Activated effector memory CD4-positive, alpha-beta T cell treated with Interleukin-2 at 50 U/mL for 16 hours (primary cell): Measurements from ENCODE around the gene MAT2B.
"Not testable (repeated sequence)": the region's sequence is repeated elsewhere in the genome, so short reads cannot be mapped to it uniquely, and the experiment has no call there.

Experiments
- DNase-seq: peaks from one replicate; pipeline ENCODE4 v3.0.0-alpha.2; 2020

Gene MAT2B

DNA sequence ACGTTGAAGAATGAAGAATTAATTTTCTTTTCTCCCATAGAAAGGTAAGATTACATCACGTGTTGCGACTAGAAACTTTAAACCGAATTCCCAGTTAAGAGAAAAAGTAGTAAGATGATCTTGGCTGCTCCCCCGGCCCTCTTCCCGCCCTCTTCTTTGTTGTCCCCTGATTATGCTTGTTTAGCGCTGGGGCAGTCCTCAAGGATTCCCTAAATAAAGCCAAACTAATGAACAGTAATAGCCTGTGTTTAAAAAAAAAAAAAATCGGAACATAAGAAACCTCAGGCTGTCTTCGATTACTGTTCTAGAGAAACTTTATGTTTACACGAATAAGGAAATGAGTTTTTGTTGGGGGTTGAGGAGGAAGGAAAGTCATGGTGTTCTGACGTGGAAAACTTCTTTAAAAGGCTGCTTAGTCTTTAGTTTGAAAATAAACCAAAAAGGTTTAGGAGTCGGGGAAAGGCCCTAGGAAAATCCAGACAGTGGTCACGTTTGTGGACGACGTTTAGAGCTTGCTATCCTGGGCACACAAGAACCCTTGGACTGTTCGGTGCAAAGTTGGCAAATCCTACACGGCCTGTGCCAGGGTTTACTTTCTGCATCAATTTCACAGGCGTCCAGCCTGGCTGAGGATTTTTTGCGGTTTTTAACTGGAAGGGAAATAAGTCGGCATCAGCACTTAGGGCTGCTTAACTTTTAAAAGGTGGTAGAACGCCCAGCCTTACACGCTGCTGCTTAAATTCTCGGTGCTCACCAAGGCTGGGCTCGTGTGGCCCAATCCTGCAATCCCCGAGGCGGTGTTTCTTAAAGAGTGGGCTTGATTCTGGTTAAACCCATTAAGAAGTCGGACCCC is 1.1 kb upstream of the MAT2B start:
- DNase-seq: peak; percentile 27

GRCh38 chr5:163505049-163505367 is 411 bp upstream of the MAT2B start:
- no peak for DNase-seq

DNA sequence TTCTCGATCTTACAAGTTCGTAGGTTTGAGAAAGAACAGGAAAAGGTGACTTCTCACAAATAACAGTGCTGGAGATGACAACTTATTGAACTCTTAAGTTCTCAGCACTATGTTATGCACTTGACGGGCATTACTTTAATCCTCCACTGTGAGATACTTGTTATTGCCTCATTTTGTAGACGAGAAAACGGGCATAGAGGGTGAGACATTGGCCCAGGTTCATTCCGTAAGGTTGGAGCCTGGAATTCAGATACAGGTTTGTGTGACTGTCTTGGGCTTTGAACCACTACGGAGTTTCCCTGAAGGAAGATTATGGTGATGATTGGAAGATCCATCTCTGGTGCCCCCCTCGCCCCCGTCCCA is 657 bp downstream of the MAT2B start:
- no peak for DNase-seq

DNA sequence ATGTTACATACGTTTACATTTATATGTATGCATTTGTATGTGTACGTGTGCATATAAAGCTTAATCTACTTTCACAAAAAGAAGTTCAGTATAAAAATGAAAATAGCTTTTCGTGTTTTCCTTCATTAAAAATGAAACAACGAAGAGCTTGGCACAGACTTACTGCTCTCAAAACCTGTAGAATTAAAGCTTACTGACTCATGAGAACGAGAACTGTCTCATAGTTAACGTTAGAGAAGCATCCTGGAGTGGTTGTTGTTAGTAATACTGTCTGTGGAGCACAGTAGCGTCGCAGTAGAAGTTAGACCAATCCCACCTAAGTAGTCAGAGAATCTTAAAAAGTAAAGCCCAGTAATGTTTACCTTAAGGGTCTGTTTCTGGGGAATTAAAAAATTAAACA is 1.3 kb downstream of the MAT2B start:
- DNase-seq: no peak

DNA sequence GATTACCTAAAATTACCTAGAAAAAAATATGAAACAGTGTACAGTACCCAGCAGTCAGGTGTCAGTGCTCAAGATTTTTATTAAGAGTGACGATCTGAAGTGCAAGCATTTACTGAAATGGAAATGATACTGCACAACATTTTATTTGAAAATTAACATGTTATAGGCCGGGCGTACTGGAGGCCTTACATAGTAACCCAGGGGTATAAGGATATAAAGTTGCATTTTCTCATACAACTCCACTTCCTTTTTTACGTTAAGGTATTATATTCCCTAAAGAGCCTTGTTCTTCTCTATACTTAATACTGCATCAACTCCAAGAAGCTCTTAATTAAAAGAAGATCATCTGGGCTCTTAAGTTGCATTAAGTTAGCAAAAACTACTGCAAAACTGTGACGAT is 3.3 kb downstream of the MAT2B start:
- no peak for DNase-seq

DNA sequence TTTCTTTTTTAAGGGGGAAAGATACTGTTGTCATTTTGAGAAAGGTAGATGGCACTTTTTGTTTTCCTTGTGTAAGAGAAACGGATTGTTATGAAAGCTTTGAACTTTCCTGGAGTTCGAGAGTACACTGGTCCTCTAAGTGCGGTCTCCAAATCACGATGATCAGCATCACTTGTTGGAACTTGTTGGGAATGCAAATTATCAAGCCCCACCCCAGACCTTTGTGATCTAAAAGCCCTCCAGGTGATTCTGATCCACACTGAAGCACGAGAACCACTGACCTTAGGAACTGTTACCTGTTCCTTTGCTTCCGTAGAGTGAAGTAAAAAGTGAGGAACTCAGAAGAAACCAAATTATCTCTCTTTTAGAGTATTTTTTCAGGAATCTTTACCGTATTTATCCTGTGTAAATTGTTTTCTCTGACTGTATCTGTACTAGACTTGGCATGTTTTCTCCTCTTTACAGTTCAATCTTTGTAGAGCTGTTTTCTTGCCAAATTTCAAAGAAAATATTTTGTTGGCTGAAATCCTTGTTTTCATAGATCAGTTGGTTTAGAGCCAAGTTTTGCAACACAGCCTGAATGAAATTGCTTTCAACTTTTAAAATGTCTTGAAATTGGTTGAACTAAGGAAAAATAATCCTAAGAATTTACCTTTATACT is 4.0 kb downstream of the MAT2B start:
- no peak for DNase-seq

GRCh38 chr5:163512526-163512925 is 7.1 kb downstream of the MAT2B start:
- no peak for DNase-seq

- no peak for DNase-seq
Observed at GRCh38 chr5:163525096-163525495, 19.7 kb downstream of the MAT2B start.

GRCh38 chr5:163529698-163530097 is 24.3 kb downstream of the MAT2B start:
- no peak for DNase-seq

DNA sequence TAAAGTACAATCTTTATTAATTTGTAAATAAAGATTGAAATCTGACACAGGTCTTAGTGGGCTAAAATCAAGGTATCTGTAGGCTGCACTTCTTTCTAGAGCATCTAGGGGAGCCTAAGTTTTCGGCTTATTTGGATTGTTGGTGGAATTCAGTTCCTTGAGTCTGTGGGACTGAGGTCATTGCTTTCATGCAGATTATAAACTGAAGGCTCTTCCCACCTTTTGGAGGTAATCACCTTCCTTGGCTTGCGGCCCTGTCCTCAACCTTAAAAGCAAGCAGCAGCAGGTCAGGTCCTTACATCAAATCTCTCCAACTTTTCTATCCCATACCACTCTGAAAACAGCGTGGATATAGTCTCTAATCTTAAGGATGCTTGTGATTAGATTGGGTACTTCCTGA is 25.9 kb downstream of the MAT2B start:
- no peak for DNase-seq

- no peak for DNase-seq
Observed at GRCh38 chr5:163532171-163533084, 27.0 kb downstream of the MAT2B start.

- no peak for DNase-seq
Observed at GRCh38 chr5:163533223-163533622, 27.8 kb downstream of the MAT2B start.

GRCh38 chr5:163534492-163535094 is 29.2 kb downstream of the MAT2B start:
- no peak for DNase-seq

GRCh38 chr5:163535290-163535689 is 29.9 kb downstream of the MAT2B start:
- no peak for DNase-seq

- not testable (repeated sequence) for DNase-seq
Observed at GRCh38 chr5:163536442-163536841, 31.0 kb downstream of the MAT2B start.

- DNase-seq: no peak
Observed at GRCh38 chr5:163540696-163541095, 35.3 kb downstream of the MAT2B start.

DNA sequence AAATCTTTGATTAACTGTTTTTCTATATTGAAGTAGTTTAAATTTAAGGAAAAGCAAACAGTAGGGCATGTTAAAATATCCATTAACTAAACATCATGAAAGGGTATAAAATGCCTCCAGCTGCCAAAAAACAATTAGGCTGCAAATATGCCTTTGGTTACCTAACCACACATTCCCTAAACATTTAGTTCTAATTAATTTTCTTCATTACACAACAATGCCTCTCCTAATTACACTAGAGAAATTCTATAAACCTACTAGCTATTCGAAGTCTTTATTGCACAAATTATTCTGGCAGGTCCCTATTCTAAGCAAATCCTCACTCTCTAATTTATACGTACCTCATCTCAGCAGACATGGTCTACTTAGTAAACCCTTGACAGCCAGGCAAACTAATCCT is 37.4 kb downstream of the MAT2B start:
- DNase-seq: no peak

GRCh38 chr5:163544041-163544440 is 38.6 kb downstream of the MAT2B start:
- no peak for DNase-seq

DNA sequence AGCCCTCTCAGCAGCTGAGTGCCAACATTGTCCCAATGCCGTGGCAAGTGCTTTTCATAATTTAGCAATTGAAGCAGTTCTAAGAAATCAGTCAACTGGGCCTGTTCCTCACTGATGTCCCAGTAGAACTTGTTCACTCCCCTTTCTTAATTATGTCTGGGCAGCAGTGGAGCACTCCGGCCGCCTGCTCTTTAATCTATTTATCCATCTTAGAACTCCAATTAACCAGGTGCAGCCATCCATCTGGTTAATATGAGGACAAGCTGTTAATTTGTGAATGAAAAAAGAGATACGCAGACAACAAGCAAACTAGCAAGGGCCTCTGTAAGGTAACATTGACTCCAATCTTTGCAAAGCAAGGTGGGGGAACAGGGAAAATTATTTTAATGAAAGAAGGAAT is 39.4 kb downstream of the MAT2B start:
- DNase-seq: no peak

DNA sequence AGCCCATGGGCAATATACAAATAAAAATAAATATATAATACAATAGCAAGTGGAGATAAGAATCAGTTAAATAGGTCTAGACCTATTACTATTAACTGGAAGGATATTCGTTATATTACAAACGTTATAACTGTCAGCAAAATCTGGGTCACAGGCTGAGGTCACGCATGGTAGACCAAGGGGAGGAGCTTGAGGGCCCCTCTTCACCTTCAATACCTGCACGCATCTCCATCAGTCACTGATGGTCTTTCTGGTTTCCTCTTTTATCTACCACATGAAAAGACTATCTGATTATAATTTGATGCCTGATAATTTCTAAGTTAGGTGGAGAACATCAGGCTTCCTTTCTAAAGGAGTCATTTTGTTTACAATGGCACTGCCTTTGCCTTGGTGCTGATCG is 43.2 kb downstream of the MAT2B start:
- DNase-seq: no peak

DNA sequence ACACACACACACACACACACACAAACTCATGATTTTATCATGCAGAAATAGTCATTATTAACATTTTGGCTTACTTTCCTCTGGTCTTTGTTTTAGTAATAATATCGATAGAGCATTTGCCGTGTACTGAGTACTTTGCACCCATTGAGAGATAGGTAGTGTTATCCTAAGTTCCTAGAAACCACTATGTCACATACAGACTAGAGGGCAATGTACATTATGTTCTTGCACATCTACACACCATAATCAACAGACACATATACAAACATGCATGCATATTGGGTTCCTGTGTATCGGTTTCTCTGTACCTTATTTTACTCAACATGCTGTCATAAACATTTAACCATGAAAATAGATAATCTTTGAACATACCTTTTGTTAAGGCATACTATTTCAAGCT is 45.7 kb downstream of the MAT2B start:
- DNase-seq: no peak

DNA sequence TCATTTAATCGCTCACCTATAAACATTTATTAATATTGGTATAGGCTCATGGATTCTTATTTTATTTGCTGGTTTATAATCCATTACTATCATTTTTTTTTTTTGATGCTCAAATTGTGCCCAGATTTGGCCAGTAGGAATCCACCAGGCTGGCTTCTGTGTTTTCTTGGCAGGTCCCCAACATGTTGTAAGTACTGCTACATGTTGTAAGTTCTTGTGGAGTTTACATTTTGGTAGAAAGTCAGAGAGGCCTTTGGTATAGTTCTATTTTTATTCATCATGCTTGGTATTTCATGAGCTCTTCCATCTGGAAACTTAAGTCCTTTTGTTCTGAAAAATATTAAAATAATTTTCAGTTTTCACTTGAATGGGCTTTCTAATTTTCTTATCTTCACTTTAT is 47.1 kb downstream of the MAT2B start:
- no peak for DNase-seq

GRCh38 chr5:163561339-163561738 is 55.9 kb downstream of the MAT2B start:
- DNase-seq: no peak
